IPS-18c (cell line): Measurements from ENCODE around the gene SBSN.
"Not testable (repeated sequence)": the region's sequence is repeated elsewhere in the genome, so short reads cannot be mapped to it uniquely, and the experiment has no call there.

Experiments
- H3K4me3 ChIP-seq: 2 replicates; pipeline ENCODE4 v1.7.0; 2013; ENCODE audit warnings: low read depth, mild to moderate bottlenecking, low read length, moderate library complexity; ENCODE audit not compliant: insufficient read depth
- H3K9me3 ChIP-seq: one replicate; pipeline ENCODE4 v1.6.1; 2013; ENCODE audit warnings: mild to moderate bottlenecking, low read length, moderate library complexity; ENCODE audit not compliant: control insufficient read depth, insufficient read depth

The SBSN gene

DNA sequence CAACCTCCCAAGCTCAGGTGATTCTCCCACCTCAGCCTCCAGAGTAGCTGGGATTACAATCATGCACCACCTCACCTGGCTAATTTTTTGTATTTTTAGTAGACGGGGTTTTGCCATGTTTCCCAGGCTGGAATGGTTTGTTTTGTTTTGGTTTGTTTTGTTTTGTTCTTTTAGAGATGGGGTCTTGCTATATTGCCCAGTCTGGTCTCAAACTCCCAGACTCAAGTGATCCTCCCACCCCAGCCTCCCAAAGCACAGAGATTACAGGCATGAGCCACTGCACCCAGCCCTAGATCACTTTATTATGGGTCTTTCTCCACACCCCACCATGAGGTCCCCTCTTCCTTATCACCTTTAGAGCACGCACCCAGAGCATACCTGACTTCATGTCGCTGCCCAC, 29.9 kb downstream of the SBSN start:
- no peak overlapping the region for H3K4me3 ChIP-seq
- peaks cover 2% of the 10 kb centered on the region for H3K9me3 ChIP-seq

DNA sequence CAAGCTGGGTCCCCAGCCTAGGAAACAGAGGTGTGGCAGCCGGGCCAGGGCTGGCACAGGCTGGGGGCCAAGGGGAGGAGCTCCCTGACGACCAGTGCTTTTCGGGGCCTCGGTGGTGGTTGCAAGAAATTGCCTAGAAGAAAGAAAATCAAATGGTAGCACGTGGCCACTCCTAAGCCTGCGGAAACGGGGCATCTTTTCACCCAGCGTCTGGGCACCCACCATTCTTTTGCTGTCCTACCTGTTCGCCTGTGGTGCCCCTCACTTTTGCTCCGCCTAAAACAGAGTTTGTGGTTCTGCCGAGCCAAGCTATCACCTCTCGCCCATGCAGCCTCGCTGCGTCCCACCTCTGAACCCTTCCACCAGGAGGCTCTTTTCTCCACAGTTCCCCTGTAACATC, 30.7 kb downstream of the SBSN start:
- Histone ChIP-seq H3K4me3 (no peak overlapping the region), H3K9me3 (peaks cover 2% of the 10 kb centered on the region)

DNA sequence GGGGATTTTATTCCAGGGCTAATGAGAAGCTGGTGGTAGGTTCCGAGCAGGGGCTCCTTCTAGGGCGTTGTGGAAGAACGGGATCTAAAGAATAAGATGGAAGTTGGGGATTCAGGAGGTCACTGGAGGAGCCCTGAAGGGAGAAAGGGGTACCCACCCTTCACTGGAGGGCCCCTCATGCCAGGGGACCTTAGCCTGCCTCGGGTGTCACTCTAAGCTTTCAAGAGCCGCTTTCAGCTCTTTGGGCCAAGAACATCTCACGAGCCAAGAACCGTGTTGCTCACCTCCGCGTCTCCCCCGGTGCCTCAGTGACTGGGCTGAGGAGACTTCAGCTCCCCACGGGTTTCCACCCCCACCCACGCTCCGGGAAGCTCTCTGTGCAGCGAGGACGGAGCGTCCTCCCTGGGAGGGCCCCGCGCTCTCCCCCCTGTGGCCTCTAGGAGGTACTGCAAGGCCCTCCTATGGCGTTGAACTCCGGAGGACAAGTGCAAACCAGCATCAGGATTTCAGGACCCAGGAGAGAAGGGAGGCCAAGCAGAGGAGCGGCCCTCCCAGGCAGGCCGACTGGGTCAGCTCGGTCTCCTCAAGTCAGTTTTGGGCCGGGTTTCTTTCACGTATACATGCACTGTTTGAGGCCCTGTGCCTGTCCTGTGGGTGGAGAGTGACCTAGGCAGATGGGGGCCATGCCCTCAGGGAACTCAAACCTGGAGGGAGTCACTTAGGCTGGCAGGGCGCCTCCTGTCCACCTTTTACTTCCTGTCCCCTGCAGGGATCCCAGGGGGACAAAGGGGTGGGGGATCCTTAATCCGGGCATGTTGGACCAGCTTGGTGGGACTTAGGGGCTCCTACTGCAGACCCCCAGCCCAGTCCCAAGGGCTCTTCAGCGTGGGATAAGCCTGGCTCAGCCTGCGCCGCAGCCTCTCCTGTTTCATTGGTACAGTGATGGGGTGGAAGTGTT, 32.7 kb downstream of the SBSN start:
- no peak overlapping the region for H3K4me3 ChIP-seq
- H3K9me3 ChIP-seq, result peaks cover 2% of the 10 kb centered on the region

DNA sequence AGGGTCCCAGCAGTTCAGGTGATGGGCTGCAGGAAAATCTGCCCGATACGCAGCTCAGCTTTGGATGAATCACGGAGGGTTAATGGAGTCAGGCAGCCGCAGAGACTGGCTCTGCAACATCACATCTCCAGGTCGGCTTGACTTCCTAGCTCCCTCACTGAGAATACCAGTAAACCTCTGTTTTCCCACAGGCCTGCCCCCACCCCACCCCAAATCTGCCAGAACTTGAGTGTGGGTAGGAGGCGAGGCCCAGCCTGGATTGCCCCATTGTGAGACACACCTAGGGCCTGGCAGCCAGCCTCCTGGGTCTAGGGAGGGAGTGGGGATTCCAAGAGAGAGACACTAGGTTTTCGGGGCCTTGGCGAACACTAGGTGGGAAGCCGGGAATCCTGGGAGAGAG, 34.1 kb downstream of the SBSN start:
- H3K4me3 ChIP-seq, result no peak overlapping the region
- H3K9me3 ChIP-seq, result peaks cover 2% of the 10 kb centered on the region

DNA sequence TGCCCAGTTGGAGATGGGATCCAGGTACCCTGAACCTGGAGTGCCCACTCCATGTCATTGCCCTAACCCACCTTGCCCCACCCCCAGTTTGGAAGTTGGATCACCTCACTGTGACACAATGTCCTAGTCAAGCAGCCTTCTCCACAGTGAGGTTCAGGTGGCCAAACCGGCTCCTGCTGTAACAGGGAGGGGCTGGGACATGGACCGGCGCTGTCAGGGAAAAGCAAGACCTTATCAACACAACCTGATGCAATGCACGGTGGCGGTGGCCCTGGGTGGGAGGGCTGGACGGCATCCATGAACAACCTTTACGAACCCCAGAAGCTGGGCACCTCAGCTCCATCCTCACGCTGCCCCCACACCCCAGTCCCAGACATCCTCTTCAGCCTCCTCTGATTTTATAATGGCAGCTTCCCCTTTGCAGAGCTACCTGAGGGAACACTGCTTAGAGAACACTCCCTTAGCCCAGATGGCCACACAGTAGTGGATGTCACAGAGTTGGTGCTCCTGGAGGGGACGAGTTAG, 36.2 kb downstream of the SBSN start:
- Histone ChIP-seq H3K9me3 (no peaks in the 10 kb centered on the region), H3K4me3 (no peak overlapping the region)

DNA sequence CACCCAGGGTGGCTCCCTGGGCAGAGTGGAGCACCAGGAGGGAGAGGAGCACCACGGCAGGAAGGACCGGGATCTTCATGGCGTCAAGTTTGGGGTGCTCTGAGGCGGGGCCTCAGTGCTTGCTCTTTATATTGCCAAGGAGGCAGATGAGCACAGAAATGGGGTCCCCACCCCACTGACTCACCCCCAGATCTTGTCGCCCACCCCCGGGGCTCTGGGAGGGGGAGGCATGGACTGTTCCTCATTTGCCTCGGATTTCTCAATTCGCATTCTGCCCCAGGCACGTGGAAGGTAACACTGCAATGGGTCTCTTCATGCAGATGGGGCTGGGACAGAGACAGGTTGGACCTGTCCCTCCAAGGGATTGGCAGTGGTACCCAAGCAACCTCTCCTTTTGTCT, 37.7 kb downstream of the SBSN start, which contains the start of gene KRTDAP:
Gene KRTDAP, minus strand, starts transcription at position 101 of the 400 bp plus-strand sequence. Its CDS starts 22 bp downstream, at position 79.
- Histone ChIP-seq H3K4me3 (no peak within 1 kb of the TSS), H3K9me3 (no peaks in the 10 kb centered on the region)

DNA sequence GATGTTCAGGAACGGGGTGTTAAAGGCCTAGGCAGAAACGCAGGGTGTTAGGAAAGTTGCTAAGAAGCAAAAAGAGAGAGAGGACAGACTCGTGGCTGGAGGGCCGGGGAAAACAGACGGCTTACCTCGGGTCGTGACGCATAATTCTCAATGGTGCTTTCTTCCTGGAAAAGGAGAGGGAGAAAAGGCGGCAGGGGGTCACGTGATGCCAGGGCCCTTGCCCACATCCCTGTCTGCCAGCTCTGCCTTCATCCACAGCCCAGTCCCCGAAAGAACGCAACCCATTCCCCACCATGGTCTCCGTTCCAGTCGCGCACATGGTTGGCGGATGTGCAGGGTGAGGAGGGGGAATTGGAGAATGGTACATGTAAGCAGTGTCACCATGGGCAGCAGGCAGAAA, 39.4 kb downstream of the SBSN start:
- Histone ChIP-seq H3K9me3 (no peaks in the 10 kb centered on the region), H3K4me3 (no peak overlapping the region)

DNA sequence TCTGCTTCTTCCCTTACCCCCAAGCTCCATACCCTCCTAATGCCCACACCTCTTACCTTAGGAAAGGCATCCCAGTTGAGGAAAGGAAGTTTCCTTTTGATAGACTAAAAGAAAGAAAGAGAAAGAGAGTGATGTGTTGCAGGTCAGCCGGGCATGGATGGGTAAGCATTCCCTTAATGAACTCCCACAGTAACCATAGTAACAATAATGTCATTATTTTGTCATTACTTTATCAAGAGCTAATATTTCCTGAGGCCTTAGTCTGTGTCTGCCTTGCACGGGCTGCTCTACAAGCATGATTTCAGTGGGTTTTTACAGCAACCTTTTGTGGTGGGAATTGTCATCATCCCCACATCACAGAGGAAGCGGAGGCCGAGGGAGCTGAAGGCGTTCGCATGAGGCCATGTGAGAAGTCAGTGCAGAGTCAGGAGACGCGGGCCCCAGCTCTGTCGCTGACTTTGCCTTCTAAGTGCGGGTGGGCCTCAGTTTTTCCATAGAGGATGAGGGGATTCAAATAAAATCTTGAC, 40.4 kb downstream of the SBSN start:
- no peak overlapping the region for H3K4me3 ChIP-seq
- no peaks in the 10 kb centered on the region for H3K9me3 ChIP-seq

DNA sequence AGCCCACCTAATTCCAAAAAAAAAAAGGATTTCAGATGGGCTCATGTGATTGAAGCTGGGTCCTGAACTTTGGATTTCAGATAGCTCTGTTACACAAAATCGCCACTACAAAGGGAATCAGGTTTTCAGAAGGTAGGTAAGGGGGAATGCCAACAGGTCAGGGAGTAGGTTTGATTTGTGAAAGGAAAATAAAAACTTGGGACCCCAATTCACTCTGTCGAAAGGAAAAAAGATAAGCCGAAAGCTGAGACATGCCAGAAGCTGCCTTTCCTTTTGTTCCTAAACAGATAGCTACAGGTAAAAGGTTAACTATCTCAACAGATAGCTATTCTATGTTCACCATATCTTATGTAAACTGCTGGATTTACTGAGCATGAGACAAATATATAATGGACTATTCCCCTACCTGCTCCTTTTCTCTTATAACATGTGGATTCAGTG, 41.8 kb downstream of the SBSN start:
- no peaks in the 10 kb centered on the region for H3K9me3 ChIP-seq
- no peak overlapping the region for H3K4me3 ChIP-seq

DNA sequence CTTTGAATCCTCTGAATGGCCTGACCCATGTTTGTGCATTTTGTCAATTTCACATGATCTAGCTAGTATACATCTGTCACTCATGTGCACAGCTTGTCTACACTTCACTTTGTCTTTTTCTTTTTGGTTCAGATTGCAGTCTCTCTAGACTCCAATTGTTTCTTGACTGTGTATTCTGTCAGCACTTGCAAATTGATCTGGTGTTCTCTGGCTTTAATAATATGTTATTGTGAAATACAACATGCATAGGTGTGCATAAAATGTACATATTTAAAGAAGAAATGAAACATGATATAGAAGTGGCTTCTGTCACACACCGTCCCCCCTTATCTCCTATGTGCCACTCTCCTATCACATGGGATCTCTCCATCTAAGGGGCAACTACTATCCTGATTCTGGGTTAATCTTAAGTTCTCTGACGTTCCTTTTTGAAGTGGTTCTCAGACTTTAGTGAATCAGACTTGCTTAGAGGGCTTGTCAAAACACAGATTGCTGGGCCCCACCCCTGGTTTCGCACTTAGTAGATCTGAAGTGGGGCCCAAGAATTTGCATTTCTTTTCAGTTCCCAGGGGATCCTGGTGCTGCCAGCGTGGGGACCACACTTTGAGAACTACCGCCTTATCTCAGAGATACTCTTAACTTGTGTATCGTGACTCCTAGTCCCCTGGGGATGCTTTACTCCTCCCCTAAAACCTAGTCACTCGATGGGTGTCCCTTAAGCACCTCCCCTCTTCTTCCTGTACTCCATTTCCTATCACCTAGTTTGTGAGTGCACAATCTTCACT, 43.7 kb downstream of the SBSN start:
- Histone ChIP-seq H3K4me3 (no peak overlapping the region), H3K9me3 (no peaks in the 10 kb centered on the region)

DNA sequence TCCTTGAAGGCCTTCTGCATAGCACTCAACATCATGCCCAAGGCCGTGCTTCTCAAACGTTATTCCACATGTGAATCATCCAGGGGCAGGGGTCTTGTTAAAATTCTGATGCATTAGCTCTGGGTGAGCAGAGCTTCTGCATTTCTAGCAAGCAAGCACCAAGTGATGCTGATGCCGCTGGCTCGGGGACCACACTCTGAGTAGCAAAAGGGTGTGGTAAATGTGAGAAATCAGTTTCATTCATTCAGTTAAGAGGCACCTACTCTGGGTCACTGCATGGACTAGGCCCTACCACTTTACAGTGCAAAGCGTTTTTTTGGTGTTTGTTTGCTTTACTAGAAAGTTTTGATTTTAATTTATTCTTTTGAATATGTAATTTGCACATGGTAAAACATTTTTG, 45.0 kb downstream of the SBSN start:
- Histone ChIP-seq H3K4me3 (no peak overlapping the region), H3K9me3 (no peaks in the 10 kb centered on the region)

DNA sequence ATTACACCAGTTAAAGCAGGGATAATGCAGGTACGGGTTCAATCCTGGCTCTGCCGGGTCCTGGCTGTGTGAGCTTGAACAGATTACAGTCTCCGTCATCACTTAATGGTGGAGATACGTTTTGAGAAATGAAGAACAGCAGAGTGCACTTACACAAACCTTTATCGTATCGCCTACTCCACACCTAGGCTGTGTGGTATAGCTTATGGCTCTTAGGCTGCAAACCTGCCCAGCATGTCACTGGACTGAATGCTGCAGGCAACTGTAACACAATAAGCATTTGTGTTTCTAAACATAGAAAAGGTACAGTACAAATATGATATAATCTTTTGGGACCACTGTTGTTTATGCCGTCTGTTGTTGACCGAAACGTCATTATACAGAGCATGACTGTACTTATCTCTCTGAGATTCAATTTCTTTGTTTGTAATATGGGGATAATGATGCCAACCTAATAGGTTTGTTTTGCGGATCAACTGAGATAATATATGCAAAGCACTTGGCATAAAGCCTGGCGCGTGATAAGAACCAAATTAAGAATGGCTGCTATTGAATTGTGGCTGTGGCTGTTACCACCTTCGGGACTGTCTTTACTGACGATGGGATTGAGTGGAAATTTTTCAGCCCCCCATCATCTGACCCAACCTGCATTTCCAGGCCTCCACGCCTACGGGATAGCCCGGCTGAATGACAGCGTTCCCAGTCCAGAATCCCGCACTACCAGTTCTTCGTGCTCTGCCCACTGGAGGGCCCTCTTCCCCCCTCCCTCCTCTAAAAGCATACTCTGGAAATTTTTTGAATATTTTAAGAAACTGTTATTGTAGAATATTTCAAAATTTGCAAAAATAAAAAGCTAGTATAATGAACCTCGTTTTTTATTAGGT, 49.1 kb downstream of the SBSN start:
- H3K4me3 ChIP-seq, result no peak overlapping the region
- no peaks in the 10 kb centered on the region for H3K9me3 ChIP-seq

DNA sequence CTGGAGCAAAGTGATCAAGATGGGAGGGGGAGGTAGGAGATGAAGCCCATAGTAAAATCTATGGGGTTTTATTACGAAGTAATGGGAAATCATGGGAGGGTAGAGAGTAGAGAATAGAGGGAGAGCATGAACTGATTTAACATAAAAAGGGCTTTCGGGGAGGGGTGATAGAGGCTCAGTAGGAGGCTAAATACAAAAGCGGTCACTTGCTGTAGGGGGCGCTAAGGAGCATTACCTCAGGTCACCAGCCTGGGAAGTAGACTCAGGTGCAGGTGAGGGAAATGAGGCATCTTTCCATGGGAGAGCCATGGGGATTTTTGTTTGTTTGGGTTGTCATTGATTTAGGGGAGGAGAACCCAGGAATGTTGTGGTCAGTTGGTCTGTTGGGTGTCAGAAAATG, 52.0 kb downstream of the SBSN start:
- H3K4me3 ChIP-seq, result no peak overlapping the region
- H3K9me3 ChIP-seq, result no peaks in the 10 kb centered on the region

DNA sequence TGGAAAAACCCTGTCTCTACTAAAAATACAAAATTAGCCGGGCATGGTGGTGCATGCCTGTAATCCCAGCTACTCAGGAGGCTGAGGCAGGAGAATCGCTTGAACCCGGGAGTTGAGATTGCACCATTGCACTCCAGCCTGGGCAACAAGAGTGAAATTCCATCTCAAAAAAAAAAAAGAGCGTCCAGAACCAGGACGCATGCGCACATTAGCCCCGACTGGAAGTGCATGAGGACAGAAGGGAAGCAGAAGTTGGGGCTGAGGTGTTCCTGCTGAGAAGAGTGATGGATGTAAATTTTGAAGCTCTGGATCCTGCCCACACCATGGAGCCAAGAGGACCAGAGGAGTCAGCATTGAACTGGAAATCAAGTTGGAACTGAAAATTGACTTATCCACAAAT, 53.5 kb downstream of the SBSN start:
- H3K4me3 ChIP-seq, H3K9me3 ChIP-seq: not testable (repeated sequence)

DNA sequence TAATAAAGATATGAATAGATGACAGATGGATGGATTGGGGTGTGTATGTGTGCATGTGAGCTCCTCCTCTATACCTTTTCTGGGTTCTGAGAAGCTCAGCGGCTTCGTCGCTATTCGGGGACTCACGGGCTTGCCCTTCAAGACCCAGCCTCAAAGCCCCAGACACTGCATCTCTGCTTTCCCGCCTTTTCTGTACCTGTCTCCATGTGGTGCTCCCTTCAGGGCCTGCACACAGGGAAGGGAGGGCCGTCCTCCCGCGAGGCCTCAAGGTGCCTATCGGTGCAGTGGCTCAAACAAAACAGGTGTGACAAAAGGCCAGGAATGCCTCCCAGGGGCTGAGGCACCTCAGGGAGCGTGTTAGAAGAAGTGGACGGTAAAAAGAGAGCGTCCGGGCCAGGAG, 54.0 kb downstream of the SBSN start:
- no peaks in the 10 kb centered on the region for H3K9me3 ChIP-seq
- no peak overlapping the region for H3K4me3 ChIP-seq
